ENCODE results near the gene FUBP1.
"Not testable (repeated sequence)": the region's sequence is repeated elsewhere in the genome, so short reads cannot be mapped to it uniquely, and the experiment has no call there.

FUBP1 gene, protein sequence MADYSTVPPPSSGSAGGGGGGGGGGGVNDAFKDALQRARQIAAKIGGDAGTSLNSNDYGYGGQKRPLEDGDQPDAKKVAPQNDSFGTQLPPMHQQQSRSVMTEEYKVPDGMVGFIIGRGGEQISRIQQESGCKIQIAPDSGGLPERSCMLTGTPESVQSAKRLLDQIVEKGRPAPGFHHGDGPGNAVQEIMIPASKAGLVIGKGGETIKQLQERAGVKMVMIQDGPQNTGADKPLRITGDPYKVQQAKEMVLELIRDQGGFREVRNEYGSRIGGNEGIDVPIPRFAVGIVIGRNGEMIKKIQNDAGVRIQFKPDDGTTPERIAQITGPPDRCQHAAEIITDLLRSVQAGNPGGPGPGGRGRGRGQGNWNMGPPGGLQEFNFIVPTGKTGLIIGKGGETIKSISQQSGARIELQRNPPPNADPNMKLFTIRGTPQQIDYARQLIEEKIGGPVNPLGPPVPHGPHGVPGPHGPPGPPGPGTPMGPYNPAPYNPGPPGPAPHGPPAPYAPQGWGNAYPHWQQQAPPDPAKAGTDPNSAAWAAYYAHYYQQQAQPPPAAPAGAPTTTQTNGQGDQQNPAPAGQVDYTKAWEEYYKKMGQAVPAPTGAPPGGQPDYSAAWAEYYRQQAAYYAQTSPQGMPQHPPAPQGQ

DNA sequence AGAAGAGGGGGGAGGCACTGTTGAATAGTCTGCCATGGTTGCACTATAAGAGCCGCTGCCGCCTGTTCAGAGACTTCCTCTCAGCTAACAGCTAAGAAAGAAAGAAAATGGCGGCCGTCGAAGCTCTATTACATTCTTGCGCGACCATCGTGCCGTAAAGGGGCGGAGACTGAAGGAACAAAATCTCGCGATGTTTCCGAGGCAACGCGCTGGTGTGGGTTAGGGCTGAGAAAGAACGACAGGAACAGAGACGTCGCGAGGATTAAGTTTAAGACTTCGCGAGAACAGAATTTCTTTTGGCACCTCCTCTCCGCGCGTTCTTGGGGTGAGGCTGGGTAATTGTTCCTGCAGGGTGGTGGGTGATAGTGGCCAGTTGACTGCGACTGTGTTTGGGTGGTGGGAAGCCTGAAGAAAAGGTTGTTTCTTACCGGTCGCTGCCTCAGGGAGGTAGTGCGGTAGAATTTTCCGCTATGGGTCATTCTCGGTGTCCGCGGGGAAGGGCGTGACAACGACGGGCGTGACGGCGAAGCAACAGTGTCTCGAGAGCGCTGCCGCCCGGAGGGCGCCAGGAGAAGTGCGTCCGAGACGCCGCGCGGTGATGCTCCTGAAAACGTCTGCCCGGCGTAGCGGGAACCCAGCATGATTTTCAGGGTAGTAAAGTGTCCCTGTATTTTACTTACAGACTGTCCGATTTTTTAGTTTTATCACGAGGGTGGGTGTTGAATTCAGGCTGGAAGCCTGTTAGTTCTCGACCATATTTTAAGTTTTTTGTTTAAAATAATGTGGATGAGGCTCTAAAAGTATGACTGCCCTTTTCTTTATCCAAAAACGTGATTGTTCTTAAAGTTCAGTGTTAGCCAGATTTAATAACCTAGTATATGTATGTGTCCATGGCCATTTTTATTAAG is at the start of gene FUBP1:
Gene FUBP1 (minus strand): TSS at position 104 of the 908 bp plus-strand sequence. CDS start 68 bp downstream, at position 36.
- DNase-seq (ENCODE audit: low read depth) = peak; percentile 99

DNA sequence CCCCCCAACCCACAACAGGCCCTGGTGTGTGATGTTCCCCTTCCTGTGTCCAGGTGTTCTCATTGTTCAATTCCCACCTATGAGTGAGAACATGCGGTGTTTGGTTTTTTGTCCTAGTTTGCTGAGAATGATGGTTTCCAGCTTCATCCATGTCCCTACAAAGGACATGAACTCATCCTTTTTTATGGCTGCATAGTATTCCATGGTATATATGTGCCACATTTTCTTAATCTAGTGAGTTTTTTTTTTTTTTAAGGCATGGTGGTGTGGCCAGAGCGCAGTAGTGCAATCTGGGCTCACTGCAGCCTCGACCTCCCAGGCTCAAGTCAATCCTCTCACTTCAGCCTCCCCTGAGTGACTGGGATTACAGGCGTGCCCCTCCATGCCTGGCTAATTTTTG is 42.3 kb upstream of the FUBP1 start:
- DNase-seq (ENCODE audit: low read depth) = not testable (repeated sequence)

DNA sequence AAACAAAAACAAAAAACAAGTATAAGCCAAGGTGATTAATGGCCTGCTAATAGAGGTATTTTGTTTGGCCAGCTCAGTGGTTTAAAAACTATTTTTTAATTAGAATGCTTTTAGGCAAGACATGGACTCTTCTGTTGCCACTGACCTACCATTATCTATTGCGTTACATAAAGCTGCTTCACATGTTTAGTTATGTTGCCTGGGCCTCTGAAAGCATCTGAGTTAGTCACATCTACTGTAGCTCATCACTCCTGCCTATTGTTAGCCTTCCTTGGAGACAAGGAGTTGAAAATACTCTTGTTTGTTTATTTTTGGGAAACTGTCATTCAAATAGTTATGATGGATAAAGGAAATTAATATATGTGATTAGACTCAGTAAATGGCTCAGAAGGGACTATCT is 40.2 kb upstream of the FUBP1 start:
- no peak for DNase-seq (ENCODE audit: low read depth)

DNA sequence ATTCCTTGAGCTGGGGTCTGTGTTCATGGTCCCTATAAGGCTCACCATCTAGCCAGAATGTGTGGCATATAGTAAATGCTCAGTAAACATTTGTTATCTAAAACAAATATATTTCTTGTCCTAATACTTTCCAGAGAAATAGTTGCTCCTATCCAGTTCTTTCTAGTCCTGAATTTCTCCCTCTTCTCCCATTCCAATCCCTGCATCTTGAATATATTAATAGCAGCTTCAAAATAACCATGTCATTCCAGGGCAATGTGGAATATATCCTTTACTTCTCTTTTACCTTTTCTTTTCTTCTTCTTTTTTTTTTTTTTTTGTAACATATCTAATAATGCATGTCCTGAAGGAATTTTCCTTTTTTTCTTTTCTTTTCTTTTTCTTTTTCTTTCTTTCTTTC is 36.3 kb upstream of the FUBP1 start:
- DNase-seq (ENCODE audit: low read depth) = no peak

DNA sequence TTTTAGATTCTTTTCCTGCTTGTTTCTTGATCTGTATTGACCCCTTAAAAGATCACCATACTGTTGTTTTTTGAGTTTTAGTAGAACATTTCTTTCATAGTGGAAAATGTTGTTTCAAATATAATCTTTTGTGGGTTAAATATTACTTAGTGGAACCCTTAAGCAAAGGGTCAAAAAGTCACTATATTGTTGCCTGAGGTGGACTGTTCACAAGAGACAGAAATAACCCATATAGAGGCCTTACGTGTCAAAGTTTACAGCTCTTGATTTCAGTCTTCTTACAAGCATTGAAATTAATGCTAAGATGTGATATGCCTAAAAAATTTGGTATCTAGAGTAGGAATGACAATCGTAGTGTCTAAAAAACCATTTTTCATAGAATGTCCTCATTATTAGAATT is 32.2 kb upstream of the FUBP1 start:
- no peak for DNase-seq (ENCODE audit: low read depth)

DNA sequence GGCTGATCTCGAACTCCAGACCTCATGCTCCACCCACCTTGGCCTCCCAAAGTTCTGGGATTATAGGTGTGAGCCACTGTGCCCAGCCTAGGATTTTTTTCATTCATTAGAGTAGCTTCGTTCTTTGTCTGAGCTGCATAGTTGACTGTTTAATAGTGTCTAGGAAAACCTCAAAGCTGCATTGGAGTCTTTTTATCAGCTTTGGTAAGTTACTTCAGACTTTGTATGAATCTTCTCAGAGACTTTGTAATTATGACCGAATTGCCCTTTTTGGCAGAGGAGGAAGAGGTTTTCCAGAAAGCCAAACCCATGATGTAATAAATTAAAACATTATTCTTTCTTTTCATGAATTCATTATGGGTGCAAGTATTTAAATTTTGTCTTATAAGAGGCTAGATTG is 31.0 kb upstream of the FUBP1 start:
- no peak for DNase-seq (ENCODE audit: low read depth)

DNA sequence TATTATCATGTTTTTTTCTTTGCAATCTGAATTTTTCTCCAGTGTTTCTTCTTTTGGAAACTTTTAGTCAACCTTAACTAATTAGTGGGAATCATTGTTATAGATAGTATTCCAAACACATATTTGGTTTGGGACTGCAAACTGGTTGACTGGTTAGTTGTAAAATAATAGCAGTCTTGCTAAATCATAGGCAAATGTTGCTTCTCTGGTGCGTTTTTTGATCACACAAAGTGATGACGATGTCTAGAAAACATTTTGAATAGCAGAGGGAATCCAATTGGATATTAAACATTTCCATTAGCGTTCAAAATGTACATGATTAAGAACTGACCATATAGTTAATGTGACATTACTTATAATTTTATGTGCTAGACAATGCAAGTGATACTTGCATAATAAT is 30.4 kb upstream of the FUBP1 start:
- peak; percentile 29 for DNase-seq (ENCODE audit: low read depth)

DNA sequence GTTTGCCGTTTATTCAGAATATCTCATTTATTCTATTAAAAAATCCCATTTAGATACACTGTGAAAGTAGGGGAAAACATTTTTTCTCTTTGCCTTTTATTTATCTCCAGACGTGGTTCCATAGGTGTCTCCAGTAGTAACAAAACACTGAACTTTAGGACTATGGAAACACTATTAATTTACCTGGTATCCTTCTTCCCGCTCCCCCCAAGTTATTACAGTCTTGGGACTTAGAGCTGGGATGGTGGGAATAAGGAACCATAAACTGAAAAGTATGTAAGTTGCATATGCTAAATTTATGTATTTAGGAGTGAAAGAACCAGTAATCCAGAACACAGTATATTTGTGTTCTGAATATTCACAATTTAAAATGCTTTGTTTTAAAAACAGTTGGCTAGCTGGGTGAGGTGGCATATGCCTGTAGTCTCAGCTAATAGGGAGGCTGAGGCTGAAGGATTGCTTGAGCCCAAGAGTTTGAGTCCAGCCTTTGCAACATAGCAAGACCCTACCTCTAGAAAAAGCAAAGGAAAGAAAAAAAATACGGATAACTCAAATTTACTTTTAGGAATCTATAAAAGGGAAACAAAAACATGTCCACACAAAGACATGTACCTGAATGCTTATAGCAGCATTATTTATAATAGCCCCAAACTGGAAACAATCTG is 28.9 kb upstream of the FUBP1 start:
- DNase-seq (ENCODE audit: low read depth) = no peak

DNA sequence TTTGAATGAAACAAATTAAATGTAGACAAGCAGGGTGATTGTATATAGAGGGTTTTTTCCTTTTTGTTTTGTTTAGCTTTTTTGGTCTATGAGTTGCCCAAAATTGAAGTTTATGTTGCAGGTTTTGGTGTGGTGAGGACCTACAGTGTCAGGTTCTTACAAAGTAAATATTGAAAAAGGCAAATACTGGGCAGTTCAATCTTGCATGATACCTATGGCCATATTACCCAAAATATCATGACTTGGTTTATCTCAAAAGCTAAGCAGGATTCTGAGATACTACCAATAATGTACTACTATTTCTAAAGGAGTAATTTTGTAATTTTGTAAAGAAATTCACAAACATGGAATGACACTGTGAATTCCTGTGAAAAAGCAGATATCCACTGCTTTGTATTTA is 27.6 kb upstream of the FUBP1 start:
- DNase-seq (ENCODE audit: low read depth) = no peak

DNA sequence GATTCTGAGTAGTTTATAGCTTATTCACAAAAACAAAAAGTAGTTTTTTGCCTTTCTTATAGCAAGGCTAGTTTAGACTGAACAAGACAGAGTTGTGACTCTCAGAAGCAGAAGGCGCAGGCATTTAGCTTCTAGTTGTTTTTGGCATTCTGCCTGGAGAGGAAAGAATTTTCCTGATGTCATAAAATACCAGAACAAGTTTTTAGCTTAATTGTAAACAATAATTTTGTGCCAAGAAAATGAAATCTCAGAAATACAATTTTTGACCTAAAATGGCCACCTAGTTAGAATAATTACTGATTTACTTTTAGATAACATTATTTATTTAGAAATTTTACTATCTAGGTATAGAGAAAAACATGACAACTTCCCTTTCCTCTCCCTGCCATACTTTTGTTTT is 26.9 kb upstream of the FUBP1 start:
- peak; percentile 90 for DNase-seq (ENCODE audit: low read depth)

DNA sequence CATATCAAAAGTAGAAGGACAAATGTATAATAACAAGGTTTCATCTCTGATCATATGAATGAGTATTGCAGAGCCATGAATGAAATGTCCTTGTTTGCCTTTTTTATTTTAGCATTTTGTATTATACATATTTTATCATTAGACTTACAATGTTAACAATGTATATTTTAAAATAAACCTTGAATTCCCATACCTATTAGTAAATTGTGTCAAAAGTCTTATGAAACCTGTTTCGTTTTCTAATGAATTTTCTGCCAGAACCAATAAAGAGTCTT is 26.5 kb upstream of the FUBP1 start:
- DNase-seq (ENCODE audit: low read depth) = no peak

DNA sequence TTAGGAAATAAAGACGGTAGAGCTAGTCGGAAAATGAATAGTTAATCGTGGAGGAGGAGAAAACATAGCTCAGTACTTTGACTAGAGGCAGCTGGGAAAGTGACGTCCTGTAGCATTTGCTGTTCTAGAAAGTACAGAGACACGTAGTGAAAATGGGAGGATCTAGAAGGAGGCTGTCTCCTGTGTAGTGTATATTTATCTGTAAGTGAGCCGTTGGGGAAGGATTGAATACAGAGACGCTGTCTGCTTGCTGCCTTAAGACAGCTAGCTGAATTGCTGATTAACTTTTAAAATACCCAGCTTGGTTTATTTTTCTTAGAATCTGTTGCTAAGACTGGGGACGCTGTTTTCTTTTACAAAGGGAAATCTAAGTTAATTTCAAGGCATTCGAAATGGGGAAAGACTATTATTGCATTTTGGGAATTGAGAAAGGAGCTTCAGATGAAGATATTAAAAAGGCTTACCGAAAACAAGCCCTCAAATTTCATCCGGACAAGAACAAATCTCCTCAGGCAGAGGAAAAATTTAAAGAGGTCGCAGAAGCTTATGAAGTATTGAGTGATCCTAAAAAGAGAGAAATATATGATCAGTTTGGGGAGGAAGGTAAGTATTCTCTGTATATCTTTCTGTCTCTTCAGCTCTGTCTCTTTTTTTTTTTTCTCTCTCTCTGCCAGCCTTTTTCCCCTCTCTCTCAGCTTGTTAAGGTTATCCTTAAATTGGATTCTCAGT is 26.0 kb upstream of the FUBP1 start, which contains the start of gene DNAJB4:
Gene DNAJB4 (plus strand): TSS at position 221 of the 729 bp plus-strand sequence. CDS start 172 bp downstream, at position 393.
- peak; percentile 98 for DNase-seq (ENCODE audit: low read depth)

DNA sequence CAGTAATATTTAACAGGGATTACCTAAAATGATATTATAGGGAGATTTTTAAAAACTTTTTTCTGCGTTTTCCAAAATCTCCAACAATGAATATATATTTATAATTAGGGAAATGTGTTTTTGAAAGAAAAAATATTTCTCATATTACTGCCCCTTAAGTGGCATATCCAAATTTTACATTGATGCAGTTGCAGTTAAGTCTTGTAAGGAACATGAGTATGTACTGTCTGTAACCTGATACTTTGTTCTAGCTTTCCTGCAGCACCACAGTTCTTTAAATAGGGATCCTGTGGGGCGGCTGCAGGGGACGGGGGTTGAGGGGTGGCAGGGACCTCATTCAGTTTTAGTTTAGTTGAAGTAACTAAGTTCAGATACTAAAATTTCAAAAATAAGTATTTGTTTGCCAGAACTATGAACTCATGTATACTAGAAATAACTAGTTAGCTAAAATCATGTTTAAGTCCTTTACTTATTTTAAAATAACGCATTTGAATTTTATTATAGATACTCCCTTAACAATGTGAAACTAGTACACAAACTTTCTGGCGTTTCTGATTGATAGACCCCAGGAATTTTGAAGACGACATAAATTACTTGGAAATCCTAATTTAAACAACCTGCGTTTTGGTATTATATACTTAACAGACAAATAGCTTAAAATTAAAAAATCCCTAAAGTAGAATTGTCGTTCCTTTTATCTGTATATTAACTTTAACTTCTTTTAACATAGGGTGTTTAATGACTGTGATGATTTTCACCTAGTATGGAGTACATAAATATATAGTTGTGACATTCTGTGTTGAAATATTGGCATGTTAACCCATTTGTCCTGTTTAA is 25.2 kb upstream of the FUBP1 start:
- peak; percentile 77 for DNase-seq (ENCODE audit: low read depth)

DNA sequence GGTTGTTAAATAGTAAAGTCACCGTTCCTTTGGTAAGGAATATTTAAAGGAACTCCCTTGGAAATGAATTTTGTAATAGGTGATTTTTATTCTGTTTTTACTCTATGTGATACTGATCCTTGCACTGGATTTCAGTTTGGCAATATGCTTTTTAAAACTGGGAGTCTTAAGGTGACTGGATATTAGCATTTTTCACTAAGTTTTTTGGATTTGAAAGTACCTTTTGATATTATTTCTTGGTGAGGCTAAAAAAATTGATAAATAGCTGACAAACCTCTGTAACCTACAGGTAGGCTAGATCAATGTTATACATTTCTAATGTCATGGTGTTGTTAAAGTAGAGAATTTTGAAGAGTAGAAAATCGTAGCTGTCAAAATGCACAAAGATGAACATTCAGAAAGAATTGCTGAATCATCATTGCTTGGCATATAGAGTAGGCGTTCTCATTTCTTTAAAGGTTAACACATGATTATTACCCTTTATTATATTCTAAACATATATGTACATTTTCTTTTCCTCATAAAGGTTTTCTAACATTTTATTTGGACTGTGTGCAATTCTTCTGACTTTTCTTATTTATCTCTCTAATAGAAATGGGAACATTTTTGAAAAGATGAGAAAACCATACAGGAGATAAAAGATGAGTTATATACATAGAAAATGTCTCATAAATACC is 24.3 kb upstream of the FUBP1 start:
- no peak for DNase-seq (ENCODE audit: low read depth)

DNA sequence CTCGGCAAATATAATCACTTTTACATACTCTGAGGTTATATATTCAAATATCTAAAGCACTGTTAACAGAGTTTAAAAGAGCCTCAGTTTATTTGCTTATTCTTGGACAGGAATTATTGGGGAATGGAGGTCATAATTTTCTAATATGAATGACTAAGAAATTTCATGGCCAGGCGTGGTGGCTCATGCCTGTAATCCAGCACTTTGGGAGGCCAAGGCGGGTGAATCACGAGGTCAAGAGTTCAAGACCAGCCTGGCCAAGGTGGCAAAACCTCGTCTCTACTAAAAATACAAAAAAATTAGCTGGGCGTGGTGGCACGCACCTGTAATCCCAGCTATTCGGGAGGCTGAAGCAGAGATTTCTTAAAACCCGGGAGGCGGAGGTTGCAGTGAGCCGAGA is 21.7 kb upstream of the FUBP1 start:
- DNase-seq (ENCODE audit: low read depth) = not testable (repeated sequence)

DNA sequence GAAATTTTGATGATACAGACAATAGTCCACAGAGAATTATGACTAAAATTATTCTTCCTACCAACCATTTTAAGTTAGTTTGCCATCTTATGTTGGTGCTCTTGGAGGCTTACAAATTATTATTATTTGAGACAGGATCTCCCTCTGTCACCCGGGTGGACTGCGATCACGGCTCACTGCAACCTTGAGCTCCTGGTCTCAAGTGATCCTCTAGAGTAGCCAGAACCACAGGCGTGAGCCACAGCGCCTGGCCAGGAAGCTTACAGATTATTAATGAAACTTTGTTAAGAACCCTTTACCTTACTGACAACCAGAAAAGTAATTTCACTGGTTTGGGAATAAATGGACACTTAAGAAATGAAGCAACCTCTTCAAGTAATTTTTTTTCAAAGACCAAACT is 17.9 kb upstream of the FUBP1 start:
- DNase-seq (ENCODE audit: low read depth) = no peak

DNA sequence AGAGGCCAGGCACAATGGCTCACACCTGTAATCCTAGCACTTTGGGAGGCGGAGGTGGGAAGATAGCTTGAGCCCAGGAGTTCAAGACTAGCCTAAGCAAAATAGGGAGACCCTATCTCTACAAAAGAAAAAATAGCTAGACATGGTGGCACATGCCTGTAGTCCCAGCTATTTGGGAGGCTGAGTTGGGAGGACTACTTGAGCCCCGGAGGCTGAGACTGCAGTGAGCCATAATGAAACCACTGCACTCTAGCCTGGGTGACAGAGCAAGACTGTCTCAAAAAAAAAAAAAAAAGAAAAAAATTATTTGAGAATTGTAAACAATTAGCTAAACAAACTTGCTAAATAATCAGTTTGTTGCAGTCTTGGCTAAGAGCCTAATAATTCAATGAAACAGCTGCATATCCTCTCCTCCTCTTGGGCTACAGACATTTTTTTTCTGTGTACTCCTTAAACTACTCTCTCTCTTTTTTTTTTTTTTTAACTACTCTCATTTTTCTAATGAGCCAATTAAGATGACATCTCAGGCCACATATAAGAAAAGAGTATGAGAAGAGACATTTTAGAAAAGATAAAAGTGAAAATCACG is 15.3 kb upstream of the FUBP1 start:
- DNase-seq (ENCODE audit: low read depth) = no peak

DNA sequence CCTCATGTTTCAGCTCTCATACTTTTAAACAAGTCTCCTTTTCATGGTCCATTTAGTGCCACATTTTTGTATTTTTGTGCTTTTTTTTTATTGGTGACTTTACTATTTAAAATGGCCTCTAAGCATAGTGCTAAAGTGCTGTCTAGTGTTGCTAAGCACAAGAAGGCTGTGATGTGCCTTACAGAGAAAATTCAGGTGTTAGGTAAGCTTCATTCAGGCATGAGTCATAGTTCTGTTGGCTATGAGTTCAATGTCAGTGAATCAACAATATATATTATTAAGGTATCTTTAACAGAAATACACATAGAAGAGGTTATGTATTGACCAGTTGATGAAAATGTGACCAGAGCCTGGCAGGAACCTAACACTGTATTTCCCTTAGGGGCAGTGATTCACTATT is 12.8 kb upstream of the FUBP1 start:
- no peak for DNase-seq (ENCODE audit: low read depth)

DNA sequence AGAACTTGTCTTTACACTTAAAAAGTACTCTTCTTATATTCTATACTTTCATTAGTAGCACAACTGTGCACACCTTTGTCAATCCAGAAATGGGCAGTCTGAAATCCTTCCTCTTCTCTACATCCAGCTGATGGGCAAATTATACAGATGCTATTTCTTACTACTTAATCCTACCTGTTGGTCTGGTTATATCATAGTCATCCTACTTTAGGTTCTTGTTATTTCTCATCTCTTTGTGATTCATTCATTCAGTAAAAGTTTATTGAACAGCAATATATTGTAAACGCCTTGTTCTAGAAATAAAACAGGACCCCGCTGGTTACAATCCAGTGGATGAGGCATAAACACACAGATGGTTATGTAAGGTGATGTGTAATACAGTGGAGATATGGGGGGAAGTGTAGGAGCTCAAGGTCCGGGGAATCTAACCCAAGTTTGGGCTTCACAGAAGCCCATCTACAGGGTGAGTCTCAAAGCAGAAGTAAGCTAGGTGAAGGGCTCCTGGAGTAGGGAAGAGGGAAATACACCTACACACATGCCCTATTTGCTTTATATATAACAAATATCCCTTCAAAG is 11.8 kb upstream of the FUBP1 start:
- DNase-seq (ENCODE audit: low read depth) = no peak

Data from fibroblast of gingiva (primary cell).